NCI-H1417 treated with DMSO at 0.1 percent for 48 hours (cell line): Measurements from ENCODE around the gene CYP4A11.
"Not testable (repeated sequence)": the region's sequence is repeated elsewhere in the genome, so short reads cannot be mapped to it uniquely, and the experiment has no call there.

Experiments
- DNase-seq: peaks from one replicate; lab custom pipeline; 2025; lab: John Stamatoyannopoulos, UW

The CYP4A11 gene, protein sequence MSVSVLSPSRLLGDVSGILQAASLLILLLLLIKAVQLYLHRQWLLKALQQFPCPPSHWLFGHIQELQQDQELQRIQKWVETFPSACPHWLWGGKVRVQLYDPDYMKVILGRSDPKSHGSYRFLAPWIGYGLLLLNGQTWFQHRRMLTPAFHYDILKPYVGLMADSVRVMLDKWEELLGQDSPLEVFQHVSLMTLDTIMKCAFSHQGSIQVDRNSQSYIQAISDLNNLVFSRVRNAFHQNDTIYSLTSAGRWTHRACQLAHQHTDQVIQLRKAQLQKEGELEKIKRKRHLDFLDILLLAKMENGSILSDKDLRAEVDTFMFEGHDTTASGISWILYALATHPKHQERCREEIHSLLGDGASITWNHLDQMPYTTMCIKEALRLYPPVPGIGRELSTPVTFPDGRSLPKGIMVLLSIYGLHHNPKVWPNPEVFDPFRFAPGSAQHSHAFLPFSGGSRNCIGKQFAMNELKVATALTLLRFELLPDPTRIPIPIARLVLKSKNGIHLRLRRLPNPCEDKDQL

DNA sequence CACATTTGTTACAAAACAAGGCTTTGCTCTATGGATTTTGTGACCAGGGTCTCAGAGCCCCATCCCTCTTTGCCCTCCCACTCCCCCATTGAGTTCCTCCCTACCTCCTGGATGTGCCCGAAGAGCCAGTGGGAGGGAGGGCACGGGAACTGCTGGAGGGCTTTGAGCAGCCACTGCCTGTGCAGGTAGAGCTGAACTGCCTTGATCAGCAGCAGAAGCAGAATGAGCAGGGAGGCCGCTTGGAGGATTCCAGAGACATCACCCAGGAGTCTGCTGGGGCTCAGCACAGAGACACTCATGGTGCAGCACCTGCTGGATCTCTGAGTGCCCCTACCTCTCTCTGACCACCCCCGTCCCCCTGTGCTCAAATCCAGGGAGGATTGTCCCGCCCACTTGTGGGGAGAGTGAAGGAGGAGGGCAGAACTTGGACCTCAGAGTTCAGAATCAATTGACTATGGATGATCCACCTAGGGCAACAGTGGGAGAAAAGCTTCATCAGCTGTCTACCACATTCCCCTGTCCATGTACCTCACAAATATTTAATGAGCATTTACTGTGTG lies at the start of gene CYP4A11:
Gene CYP4A11, minus strand, starts transcription at position 342 of the 560 bp plus-strand sequence. Its CDS starts 43 bp downstream, at position 299.
- no peak for DNase-seq

DNA sequence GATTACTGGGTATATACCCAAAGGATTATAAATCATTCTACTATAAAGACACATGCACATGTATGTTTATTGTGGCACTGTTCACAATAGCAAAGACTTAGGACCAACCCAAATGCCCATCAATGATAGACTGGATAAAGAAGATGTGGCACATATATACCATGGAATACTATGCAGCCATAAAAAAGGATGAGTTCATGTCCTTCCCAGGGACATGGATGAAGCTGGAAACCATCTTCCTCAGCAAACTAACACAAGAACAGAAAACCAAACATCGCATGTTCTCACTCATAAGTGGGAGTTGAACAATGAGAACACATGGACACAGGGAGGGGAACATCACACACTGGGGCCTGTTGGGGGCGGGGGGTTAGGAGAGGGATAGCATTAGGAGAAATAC lies 49.3 kb upstream of the CYP4A11 start:
- DNase-seq = not testable (repeated sequence)

DNA sequence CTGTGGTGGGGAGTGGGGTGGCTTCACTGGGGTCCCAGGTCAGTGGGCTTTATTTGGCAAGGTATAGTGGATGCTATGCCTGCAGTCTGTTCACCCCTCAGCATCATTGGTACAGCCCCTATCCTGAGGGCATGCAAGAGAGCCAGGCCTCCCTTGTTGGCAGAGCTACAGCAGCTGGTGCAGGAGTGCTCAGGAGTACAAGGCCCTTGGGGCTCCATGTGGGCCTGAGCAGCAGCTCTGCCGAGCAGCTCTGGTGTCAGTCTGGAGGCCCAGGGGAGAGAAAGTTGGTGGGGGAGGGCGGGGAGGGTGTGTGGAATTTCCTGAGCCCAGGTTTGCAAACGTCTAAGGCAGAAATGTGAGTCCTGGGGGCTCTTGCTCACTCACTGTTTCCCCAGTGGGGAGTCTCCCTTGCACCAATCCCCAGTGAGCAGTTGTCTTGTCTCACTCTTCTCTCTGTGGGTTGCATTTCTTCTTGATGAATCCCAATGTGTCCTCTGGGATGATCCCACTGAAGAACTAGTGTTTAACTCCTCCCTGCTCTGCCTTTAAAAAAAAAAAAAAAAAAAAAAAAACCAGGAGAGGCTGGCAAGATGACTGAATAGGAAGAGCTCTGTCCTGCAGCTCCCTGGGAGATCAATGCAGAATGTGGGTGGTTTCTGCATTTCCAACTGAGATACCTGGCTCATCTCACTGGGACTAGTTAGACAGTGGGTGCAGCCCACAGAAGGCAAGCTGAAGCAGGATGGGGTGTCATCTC lies 42.7 kb upstream of the CYP4A11 start:
- DNase-seq = no peak

DNA sequence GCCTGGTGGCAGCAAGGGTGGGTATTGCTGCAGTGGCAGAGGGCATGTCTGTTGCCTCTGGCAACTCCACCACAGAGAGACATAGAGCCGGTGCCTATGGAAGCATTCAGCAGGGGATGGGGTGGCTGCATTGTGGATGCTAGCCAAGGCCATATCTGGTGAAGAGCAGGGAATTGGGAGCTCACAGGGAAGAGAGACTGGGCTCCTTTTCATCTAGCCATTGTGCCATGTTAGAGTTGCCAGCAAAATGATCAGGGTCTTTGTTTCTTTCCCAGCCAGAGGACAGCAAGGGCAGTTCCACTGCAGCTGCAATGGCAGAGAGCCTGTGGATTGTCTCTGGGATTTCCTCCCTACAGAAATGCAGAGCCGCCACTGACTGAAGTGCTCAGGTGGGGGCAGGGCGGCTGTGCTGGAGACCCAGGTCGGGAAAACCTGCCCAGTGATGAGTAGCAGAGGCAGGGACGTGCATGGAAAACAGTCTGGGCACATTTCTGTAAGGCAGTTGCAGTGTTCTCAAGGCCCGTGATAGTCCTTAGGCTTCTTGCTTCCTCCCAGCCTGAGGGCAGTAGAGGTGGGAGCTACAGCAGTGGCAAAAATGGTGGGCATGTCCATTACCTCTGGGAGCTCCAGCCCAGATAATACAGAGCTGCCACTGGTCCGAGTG lies 42.0 kb upstream of the CYP4A11 start:
- no peak for DNase-seq

DNA sequence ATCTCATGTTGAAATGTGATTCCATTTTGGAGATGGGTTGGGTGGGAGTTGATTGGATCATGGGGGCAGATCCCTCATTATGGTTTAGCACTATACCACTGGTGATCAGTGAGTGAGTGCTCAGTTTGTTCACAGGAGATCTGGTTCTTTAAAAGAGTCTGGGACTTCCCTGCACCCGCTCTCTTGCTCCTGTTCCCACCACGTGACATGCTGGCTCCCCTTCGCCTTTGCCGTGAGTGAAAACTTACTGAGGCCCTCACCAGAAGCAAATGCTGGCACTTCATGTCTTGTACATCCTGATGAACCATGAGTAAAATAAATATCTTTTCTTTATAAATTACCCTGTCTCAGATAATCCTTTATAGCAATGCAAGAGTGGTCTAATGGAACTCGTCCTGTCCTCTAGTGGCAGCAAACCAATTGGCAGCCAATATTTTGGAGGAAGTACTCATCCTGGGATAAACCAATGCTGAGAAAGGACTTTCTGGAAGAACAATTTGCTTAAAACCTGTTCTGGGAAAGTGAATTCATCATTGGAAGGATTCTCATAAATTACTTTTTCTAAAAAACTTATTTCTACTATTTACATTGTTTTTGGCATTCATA lies 27.8 kb upstream of the CYP4A11 start:
- DNase-seq = no peak

DNA sequence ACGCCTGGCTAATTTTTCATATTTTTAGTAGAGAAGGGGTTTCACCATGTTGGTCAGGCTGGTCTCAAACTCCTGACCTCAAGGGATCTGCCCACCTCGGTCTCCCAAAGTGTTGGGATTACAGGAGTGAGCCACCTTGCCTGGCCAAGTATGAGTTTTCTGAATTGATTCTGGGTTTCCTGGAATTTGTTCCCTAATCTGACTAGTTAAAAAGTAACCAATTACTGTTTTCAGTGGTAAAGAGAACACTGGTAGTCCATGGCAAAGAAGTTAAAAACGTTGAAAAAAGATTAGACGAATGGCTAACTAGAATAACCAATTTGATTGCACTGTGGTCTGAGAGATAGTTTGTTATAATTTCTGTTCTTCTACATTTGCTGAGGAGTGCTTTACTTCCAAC lies 21.0 kb upstream of the CYP4A11 start:
- not testable (repeated sequence) for DNase-seq

DNA sequence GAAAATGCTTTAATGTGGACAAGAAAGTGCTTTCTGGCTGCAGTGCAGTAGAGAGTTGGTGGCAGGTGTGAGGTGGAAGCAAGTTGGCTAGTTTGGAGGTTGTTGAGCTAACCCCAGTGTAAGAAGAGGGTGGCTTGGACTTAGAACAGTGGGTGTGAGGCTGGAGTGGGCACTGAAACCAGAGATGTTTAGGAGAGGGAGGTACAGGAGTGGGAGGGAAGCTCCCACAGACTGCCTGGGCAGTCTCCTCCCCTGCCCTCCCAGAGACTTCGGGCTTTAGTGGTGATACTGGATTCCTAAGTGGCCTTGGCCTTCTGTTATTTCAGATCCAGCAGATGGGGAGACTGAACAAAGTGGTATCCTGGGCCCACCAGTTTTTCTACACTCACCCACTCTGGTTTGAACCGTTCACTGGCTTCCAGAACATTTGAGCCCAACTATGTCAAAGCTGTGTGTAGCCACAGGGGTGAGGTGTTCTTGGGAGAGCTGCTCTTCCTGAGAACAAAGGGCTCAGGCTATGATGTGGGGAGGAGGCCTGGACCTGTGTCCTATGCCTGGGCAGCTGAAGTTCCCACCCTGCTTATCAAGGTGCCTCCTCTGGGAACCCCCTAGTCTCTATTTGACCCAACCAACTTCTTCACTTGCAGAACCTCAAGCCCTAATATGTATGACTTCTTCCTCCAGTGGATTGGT lies 19.9 kb upstream of the CYP4A11 start:
- DNase-seq = no peak

DNA sequence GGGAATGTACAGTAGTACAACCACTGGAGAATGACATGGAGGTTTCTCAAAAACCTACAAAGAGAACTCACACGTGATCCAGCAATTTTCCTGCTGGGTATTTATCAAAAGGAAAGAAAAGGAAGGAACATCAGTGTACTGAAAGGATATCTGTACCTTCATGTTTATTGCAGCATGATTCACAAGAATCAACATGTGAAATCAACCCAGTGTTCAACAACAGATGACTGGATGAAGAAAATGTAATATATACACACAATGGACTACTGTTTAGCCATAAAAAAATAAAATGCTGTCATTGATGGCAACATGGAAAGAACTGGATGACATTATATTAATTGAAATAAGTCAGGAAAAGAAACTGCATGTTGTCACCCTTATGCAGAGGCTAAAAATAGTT lies 19.0 kb upstream of the CYP4A11 start:
- DNase-seq = no peak

DNA sequence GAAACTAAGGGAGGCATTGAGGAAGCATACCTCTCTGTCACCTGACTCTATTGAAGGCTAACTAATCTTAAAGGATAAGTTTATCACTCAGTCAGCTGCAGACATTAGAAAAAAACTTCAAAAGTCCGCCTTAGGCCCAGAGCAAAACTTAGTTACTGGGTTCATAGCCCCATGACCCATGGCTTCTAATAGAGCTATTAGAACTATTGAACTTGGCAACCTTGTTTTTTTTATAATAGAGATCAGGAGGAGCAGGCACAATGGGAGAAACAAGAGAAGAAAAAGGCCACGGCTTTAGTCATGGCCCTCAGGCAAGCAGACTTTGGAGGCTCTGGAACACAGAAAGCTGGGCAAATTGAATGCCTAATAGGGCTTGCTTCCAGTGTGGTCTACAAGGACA lies 13.8 kb upstream of the CYP4A11 start:
- DNase-seq = not testable (repeated sequence)

DNA sequence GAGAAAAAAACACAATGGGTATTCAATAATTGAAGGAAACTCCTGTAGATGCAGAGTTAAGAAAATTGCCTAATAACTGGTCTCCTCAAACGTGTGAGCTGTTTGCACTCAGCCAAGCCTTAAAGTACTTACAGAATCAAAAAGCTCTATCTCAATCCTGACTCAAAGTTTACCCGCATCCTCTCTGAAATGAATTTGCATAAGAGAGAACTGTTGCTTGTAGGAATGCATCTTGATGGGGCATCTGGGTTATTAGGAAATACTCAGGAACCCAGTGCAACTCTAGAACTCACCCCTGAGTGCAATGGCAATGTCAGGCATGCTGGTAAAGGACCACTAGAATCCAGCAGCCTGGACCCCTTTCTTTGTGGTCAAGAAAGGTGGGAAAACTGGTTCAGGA lies 12.6 kb upstream of the CYP4A11 start:
- DNase-seq = not testable (repeated sequence)

DNA sequence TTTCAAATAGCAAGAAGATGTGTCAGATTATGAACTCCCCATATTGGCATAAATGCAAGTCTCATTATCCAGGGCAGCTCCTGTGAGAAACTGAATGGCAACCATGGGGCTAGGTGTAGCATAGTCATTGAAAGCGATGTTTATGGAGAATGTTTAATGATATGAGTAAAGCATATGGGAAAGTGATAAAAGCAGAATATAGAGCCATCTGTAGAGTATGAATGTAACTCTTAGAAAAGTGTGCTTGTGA lies 8.1 kb upstream of the CYP4A11 start:
- not testable (repeated sequence) for DNase-seq

DNA sequence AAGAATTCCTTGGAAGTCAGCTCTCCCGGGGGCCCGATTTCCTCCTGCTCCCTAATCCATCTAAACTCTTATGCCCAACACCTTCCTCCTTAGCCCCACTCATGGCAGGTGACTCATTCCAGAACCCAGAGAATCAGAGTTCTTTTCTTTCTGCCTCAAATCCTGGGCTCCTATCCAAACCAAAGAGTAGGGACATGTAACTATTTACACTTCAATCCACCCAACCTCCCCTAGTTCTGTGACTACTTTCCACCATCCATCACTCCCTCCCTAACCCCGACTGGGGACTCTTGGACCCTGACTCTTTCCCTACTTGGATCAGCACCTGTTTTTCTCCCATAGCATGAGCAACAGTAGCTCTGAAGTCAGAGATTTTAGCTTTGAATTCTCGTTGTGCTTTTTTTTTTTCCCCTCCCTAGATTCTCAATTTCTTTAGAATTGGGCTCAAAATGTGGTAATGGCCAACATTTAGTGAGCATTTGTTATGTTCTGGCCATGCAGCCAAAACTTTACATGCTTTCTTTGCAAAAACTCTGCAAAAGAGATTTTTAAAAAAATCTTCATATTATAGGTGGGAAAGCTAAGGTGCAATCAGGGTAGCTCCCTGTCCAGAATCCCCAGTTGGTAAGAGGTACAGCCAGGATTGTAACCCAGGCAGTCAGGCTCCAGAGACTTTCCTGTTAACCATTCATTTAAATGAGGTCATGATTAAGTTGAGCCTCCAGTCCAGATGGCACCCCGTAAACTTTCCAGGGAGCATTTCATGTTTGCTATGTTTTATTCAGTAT lies 7.5 kb upstream of the CYP4A11 start:
- no peak for DNase-seq

DNA sequence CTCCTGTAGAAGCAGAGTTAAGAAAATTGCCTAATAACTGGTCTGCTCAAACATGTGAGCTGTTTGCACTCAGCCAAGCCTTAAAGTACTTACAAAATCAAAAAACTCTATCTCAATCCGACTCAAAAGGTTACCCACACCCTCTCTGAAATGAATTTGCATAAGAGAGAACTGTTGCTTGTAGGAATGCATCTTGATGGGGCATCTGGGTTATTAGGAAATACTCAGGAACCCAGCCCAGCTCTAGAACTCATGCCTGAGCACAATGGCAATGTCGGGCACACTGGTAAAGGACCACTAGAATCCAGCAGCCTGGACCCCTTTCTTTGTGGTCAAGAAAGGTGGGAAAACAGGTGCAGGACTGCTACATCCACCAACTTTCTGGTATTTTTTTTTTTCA lies 6.4 kb upstream of the CYP4A11 start:
- DNase-seq = not testable (repeated sequence)

DNA sequence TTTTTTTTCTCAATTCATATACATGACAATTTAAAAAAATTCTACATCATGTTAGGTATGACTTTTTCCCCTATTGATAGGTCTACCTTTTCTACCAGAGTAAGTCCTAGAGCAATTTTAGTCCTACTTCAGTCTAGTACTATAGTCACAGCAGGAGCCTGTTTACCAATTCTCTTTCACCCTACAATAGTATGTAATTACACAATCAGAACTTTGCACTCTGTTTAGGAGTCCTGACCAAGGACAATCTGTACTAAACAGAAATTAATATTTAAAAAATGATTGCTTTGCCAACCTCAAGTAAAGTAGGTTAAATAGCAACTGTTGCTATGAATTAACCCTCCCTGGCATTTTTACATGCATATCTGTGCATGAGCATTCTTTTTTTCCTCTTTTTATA lies 810 bp upstream of the CYP4A11 start:
- DNase-seq = no peak

DNA sequence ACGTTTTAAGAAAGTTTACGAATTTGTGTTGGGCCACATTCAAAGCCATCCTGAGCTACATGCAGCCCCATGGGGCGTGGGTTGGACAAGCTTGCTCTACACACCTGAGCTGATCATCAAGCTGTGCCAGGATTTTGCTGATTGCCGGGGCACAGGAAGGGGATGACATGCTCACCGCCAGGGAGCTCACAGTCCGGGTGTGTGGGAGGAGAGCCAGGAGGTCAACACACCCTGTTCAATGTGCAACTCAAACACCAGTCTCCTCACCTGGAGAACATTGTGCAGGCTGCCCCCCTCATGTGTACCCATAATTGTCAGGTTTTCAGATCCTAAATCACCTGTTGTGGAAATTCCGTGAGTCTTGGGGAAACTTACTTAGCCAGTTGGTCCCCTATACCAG lies 969 bp downstream of the CYP4A11 start:
- no peak for DNase-seq

DNA sequence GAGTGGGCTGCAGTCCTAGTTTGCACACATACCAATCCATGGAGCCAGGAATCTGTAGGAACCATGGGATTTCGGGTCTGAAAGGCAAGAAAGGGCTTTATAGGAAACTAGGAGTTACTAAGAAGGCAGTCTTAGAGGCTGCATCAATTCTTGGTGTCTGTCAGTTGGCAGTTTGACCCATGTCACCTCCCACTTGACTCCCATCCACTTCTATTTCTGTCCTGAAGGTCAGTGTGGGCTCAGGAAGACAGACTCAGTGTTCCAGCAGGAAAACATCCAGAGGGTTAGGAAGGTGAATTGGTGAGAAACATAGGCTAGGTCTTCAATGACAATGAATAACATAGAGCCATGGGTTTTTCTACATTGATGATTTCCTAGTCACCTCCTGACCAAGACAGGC lies 4.0 kb downstream of the CYP4A11 start:
- no peak for DNase-seq

DNA sequence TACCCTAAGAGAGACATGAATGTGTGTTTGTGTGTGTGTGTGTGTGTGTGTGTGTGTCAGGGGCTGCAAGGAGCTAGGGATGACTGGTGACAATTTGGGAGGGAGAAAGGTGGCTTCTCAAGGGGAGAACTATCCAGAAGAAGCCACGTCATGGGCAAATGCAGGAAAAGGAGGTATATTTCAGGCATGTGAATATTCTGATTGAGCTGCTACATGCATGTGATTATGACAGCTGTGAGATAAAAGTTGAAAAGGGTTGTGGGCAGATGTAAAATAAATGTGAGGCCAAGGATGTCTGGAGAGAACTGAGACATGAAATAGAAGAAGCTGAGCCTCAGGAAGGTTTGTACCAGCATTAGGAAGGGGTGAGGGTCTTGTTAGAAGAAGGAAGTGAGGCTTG lies 4.5 kb downstream of the CYP4A11 start:
- DNase-seq = no peak

DNA sequence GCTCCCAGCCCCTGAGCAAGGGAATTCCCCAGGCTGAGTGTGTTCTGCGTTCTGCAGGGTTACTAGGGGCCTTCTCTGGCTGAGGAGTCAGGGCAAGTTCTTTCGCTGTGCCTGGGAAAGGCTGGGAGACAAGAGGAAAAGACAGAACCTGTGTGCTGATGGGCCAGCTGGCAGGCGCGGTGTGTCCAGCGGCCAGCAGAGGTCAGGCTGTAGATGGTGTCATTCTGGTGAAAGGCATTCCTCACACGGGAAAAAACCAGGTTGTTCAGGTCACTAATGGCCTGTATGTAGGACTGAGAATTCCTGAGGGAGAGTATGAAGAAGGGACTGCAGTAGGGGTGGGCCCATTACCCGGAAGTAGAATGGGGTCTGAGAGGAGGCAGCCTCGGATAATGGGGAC lies 6.4 kb downstream of the CYP4A11 start:
- not testable (repeated sequence) for DNase-seq

DNA sequence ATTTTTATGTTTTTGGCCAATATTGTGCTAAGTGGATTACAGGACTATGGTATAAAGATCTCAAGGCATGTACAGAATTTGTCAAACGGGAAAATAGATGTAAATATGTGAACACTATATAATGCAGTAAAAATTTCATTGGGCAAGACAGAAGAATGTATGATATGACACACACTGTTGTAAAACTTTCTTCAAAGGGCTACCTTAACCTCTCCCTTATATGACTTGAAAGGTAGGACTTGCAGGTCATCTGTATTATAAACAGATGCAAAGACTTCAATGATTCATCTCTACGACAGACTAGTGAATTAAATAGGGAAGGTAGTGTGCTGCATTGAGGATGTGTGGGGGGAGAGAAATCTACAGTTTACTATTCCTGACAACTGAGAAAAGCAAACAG lies 9.3 kb downstream of the CYP4A11 start:
- DNase-seq = not testable (repeated sequence)

DNA sequence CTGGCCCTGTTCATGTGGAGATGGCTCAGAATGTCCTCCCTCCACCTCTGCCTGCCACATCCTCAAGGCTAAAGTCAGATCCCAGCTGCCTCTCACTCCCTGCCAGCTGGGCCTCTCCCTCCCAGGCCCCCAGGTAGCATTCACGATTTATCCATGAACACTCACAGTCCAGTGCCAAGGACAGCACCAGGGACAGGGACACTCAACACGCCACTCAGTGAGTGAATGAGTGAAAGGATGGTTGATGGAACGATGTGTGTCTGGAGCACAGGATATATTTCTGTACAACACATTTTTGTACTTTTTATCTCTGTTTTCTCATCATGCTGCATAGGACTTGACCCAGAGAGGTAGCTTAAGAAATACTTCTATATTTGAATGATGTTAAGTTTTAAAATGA lies 10.1 kb downstream of the CYP4A11 start:
- no peak for DNase-seq
